Ramos (cell line): ENCODE measurements around the gene ADD1.

Experiments
- in situ Hi-C: fragments of 300-500 bp; cut with MboI; formaldehyde crosslinking; loops from one replicate; pipeline ENCODE4 v1.14.3; 2022; ENCODE audit warnings: low sequenced_read_pairs; ENCODE audit not compliant: unreplicated experiment

Gene ADD1

GRCh38 chr4:2804973-2805501 is 38.6 kb upstream of the ADD1 start:
- in situ Hi-C loops = no loop called here

DNA sequence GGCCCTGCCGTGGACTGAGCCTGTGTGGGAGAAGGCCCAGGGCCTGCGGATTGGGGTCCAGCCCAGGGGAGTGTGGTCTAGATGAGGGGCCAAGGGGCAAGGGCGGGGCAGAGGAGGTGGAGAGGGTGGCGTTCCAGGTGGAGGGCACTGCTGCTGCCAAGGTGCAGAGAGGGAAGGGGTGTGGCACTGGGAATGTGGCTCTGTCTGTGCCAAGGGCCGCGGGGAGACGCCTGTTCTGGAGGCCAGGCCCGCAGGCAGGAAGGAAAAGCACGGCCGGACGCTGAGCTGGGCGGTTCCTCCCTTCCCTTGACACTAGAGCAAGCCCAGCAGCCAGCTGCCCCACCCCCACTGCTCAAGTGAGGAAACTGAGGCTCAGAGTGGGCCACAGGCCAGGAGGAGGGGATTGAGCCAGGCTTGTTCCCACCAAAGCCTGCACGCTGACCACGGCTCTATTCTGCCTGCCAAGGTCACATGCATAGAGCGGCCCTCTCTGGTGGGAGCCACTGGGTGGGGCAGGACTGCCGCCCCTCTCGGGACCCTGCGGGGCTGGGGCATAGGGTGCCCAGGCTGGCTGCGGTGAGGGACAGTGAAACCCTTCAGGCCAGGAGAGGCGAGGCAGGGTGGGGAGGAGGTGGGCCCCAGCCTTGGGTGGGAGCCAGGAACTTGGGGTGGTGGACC is 37.8 kb upstream of the ADD1 start:
- in situ Hi-C loops = no loop called here

DNA sequence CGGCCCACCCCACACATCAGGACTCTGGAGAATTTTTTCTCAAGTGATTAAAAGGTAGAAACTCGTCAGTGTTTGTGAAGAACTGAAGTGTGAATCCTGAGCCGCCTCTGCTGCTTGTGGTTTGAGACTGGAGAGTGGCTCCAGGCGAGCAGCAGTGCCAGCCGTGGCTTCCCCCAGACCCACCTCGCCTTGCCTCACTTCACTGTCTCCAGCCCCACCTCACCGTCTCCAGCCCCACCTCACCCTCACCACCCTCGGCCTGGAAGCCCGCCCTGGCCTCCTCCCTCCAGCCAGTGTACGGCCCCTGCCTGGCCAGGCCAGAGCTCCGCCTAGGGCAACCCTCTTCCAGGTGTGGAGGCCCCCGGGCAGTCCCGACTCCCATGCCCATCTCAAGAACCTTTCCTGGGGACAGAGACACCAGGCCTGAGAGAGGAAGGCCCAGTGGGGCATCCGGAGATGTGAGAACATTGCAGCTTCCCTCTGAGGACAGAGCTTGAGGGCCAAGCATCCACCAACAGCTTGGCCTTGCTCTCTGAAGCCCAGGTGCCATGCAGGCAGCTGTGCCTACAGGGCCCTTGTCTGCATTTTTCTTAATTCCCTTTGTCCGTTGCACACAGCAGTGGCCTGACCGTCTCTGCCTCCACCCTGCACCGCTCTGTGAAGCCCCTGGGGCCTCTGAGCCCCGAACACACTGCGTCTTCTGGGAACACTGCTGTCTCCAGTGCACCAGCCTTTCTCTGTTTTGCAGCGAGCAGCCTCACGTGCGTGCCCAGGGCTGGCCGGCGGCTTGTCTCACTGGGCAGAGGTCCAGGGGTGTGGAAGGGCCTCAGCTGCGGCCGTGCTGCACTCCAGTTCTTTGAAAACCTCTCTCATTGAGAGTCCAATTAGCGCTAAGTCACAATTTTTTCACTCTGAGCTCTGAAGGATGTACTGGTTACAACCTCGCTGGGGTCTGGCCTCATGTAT is 37.0 kb upstream of the ADD1 start:
- in situ Hi-C loops = no loop called here

GRCh38 chr4:2807571-2807970 is 36.1 kb upstream of the ADD1 start:
- in situ Hi-C loops = no loop called here

DNA sequence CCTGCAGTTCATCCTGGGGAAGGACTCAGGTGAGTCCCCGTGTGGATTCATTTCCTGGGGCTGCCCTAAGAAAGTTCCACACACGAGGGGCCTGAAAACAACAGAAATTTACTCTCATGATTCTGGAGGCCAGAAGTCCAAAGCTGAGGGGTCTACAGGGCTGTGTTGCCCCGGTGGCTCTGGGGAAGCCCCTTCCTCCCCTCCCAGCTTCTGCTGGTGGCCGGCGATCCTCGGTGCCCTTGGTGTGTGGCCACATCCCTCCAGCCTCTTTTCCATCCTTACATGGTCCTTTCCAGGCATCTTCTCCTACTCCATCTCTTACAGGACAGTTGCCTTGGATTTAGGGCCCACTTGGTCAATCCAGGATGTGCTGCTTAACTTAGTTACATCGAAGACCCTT is 35.6 kb upstream of the ADD1 start:
- in situ Hi-C loops = no loop called here

DNA sequence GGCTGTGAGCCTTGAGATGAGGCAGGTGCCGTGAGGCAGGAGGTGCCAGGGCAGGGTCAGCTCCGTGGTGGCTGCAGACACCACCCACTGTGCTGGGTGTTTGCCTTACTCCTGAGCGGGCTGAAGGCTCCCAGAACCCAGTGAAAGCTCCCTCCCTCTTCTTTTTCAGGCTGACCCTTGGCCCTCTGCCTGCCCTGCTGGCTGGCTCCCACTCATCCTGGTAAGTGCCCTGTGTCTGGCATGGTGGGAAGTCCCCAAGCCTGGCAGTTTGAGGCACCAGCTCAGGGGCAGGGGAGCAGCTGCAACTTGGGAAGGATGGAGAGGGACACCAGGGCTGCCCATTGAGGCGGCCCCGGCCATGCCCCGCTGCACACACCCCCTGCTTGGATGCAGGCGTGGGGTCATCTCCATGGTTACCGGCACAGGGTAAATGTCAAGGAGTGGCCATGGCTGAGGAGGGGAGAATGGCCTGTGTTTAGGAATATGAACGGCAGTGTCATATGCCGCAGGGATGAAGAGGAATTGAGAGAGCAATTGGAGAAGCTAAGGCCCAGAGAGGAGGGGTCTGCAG is 33.9 kb upstream of the ADD1 start:
- in situ Hi-C loops = no loop called here

DNA sequence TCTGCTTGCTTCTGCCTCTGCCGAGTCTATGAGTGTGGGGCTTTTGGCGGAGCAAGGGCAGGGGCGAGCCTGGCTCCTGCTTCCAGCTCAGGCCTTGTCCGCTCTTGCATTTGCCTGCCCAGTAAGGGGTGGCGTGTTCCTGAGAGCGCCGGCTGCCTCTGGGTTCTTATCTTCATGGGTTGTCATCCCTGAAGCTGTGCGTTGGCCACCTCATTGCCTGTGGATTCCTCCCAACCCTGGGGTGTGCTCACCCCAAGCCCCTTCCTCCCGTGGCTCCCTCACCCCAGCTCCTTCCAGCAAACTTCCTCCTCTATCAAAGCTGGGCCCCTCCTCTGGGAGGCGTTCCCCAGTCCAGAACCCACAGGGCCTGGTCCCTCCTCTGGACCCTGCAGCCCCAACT is 33.3 kb upstream of the ADD1 start:
- in situ Hi-C loops = no loop called here

DNA sequence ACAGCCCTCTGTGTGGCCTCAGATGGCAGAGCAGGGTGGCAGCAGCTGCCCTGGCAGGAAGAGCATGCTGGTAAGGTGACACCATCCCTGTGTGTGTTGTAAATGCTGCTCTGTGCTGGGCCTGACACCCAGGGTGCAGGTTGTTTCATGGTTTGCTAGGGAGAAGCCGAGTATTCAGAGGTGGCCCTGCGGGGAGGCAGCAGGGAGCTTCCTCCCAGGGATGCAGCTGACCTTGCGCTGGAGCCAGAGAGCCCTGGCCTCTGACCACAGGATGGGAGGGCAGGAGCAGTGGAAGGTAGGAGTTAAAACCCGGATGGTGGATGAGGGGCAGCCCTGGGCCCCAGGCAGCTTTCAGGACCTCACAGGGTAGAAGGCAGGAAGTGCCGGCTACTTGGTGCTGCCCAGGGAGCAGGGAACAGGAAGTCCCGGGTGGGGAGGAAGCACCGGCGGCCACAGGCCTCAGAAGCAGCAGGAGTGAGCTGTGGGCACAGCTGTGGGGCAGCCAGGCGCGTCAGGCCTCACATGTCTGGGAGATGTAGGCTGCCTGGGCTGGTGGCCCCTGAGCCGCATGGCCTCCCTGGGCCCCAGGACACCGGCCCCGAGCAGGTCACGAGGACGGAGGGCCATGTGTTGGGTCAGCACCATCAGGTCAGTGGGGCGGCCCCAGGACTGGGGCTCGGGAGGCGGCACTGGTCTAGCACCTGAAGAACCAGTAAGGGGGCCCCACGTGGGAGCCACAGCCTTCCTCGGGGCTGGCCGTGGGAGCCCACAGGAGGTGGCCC is 31.6 kb upstream of the ADD1 start:
- in situ Hi-C loops = no loop called here

GRCh38 chr4:2812612-2813354 is 30.9 kb upstream of the ADD1 start:
- in situ Hi-C loops = no loop called here

DNA sequence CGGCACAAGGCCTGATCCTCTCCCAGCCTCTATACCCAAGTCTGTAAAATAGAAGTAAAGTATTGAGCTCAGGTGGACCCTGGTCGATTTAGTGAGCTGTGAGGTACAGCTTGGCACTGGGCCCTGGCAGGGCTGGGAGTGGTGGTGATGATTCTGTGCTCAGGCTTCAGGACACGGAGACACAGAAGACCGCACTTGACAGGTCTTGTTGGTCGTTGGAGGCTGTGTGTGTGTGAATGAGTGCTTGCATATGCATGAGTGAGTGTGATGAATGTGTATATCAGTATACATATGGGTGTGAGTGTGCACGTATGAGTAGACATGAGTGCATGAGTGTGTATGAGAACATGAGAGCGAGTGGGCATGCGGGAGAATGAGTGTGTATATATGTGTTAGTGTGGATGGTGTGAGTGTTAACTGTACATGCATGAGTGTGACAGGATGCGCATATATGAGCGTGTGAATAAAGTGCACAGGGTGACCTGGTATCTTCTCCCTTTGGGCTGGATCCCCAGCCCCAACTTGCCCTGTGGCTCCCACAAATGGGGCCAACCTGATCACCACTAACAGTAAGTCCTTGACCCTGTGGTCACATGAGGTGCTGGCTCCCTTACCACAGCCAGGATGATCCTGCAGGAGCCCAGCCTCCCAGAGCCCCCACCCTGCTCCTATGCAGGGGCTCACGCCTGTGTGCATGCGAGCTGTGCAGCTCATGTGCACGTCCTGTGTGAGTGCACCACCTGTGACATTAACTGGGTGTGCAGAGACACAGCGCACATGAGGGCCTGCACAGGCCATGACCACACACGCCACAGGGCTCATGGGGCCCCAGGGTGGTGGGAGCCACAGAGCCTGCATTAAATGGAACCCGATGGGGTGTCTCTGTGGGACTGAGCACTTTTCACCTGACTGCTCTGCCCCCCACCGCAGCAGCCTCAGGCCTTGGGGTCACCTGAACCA is 29.9 kb upstream of the ADD1 start:
- in situ Hi-C loops = no loop called here

- in situ Hi-C loops = no loop called here
Measured at GRCh38 chr4:2814627-2815270, 28.9 kb upstream of the ADD1 start.

DNA sequence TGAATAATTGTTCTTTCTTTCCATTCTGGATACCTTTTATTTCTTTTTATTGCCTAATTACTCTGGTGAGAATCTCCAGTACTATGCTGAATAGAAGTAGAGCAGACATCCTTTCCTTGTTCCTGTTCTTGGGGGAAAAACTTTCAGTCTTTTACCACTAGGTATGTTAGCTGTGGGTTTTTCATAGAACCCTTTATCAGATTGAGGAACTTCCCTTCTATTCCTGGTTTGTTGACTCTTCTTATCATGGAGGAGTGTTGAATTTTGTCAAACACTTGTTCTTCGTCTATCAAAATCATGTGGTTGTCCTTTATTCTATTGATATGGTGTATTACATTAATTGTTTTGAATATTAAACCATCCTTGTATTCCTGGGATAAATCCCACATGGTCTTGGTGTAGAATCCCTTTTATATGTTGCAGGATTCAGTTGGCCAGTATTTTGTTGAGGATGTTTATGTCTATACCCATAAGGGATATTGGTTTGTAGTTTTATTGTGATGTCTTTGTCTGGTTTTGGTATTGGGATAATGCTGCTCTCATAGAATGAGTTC is 27.2 kb upstream of the ADD1 start:
- in situ Hi-C loops = no loop called here

- in situ Hi-C loops = no loop called here
Measured at GRCh38 chr4:2817137-2817536, 26.5 kb upstream of the ADD1 start.

GRCh38 chr4:2817701-2818350 is 25.8 kb upstream of the ADD1 start:
- in situ Hi-C loops = no loop called here

DNA sequence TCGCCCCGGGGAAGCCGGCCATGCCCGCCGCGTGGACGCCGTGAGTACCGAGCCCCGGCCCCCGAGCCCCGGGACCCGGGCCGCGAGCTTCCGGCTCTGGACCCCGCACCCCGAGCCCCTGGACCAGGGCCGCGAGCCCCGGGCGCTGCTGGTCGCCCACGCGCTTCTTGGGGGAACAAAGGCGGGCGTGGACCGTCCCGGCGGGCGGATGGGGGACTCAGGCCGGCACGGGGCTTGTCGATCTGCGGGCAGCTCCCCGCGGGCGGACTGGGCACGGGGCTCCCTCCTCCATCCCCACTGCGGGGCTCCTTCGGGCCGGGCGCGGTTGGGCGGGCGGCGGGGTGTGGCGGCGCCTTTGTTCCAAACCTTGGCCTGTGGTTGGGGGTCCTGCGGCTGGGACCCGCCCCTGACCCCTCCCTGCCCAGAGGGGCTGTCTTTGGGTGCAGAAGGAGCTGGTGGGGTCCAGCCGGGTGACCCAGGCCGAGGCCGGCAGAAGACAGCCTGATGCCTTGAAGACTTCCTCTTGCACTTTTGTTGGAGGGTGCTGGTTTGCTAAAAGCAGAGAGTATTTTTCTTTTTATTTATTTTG is 25.2 kb upstream of the ADD1 start:
- in situ Hi-C loops = no loop called here

DNA sequence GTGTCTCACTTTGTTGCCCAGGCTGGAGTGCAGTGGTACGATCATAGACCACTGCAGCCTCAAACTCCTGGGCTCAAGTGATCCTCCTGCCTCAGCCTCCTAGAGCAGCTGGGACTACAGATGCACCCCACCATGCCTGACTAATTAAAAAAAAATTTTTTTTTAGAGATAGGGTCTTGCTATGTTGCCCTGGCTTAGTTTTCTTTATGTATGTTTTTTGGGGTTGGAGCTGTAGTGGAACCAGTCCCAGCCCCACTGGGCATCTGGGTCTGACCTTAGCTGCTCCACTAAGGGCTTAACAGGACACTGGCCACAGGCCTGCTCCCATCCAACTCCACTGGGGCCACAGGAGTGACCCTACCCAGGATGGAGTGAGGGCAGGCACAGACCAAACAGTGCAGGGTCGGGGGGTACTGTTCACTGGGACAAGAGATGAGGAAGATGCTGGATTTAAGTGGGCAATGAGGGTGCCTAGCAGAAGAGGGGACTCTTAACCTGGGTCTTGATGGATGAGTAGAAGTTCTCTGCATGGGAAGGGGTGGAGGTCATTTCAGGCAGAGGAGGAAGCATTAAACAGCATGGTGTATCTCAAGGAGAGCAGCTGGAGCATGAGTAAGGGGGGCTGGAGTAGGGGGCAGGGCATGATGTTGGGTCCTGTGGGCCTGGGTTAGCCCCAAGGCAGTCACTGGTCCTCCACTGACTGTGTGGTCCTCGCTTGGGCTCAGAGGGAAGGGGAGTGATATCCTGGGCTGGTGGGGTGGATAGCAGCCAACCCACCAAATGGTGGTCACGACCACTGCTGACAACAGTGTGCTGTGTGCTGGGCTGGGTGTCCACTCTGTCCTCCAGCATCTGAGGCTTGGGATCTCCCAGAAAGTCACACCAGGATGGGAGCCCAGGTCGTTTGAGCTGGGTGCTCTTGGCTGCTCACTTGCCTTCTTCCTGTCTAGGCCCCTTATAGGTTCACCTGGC is 24.1 kb upstream of the ADD1 start:
- in situ Hi-C loops = no loop called here
